ENCODE results near the gene SALL1.

The SALL1 gene

GRCh38 chr16:51156807-51157200 lies 5.7 kb upstream of the SALL1 start:
- Histone ChIP-seq H3K27me3 (ENCODE audit: control insufficient read depth, insufficient read depth, low read length) (peaks cover 48% of the 10 kb centered on the region), H3K27ac (ENCODE audit: low read depth, low read length) (no peak overlapping the region), H3K9ac (ENCODE audit: low read length) (peak overlapping the region; percentile 80), H3K9me3 (ENCODE audit: control insufficient read depth, insufficient read depth, low read depth, low read length) (no peaks in the 10 kb centered on the region), H3K4me1 (ENCODE audit: control insufficient read depth, insufficient read depth, low read length) (peaks cover 29% of the 10 kb centered on the region), H3K36me3 (ENCODE audit: control insufficient read depth, insufficient read depth, low read length) (no peaks in the 10 kb centered on the region), H3K4me3 (ENCODE audit: low read depth, low read length) (peak overlapping the region; percentile 97)

DNA sequence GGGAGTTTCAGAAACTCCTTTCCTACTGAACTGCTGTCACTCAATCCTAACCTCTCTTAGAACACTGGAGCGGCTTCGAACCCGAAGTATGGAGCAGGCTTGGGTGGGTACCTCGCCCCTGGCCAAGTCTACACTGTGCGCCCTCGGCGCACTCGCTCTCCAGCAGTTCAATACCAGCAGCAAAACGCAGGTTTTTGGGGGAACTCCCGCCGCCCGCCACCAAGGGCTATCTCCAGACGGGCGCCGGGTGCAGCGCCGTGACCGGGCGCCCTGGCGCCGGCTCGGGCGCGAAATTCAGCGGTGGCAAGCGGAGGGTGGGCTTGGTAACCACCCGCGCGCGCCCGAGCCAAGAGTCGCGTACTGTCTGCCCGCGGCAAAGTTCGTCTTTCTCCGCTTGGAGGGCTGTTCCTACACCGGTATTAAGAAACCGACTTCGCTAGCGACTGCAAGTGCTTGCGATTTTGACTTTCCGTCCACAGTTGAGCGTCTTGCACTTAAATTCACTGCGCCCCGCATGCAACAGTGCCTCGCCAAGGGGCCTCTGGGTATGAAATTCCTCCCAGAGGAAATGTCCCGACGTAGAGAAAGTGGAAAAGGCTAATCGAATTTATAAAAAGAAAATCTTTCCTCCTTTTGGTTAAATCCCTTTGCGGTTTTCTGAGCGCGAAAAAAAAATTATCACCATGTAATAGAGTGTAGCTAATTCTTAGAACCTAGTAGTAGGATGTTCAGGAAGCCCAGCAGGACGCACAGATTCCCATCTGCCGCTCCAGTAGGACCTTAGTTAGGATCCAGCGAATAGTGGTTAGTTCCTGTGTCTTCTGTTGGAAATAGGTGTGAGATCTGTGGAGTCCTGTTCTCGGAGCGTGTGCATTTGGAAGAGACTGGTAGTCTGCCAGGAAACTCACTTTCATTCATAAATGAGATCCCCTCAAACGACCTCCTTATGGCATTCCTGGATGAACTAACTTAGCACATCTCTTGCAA lies 5.0 kb upstream of the SALL1 start:
- H3K27ac ChIP-seq (ENCODE audit: low read depth, low read length), result peak overlapping the region; percentile 56; the same call in 1 of the 2 replicates
- H3K4me3 ChIP-seq (ENCODE audit: low read depth, low read length), result peak overlapping the region; percentile 97
- H3K36me3 ChIP-seq (ENCODE audit: control insufficient read depth, insufficient read depth, low read length), result no peaks in the 10 kb centered on the region
- H3K27me3 ChIP-seq (ENCODE audit: control insufficient read depth, insufficient read depth, low read length), result peaks cover 48% of the 10 kb centered on the region
- H3K4me1 ChIP-seq (ENCODE audit: control insufficient read depth, insufficient read depth, low read length), result peaks cover 29% of the 10 kb centered on the region
- H3K9ac ChIP-seq (ENCODE audit: low read length), result peak overlapping the region; percentile 80
- no peaks in the 10 kb centered on the region for H3K9me3 ChIP-seq (ENCODE audit: control insufficient read depth, insufficient read depth, low read depth, low read length)

- Histone ChIP-seq H3K9ac (ENCODE audit: low read length) (peak overlapping the region; percentile 97), H3K27ac (ENCODE audit: low read depth, low read length) (peak overlapping the region; percentile 72; the same call in 1 of the 2 replicates), H3K9me3 (ENCODE audit: control insufficient read depth, insufficient read depth, low read depth, low read length) (no peaks in the 10 kb centered on the region), H3K27me3 (ENCODE audit: control insufficient read depth, insufficient read depth, low read length) (peaks cover 48% of the 10 kb centered on the region), H3K4me3 (ENCODE audit: low read depth, low read length) (peak overlapping the region; percentile 97), H3K4me1 (ENCODE audit: control insufficient read depth, insufficient read depth, low read length) (peaks cover 29% of the 10 kb centered on the region), H3K36me3 (ENCODE audit: control insufficient read depth, insufficient read depth, low read length) (no peaks in the 10 kb centered on the region)
Measured at GRCh38 chr16:51155199-51155607, 4.1 kb upstream of the SALL1 start.

GRCh38 chr16:51154271-51155171 lies 3.5 kb upstream of the SALL1 start:
- Histone ChIP-seq H3K9me3 (ENCODE audit: control insufficient read depth, insufficient read depth, low read depth, low read length) (no peaks in the 10 kb centered on the region), H3K36me3 (ENCODE audit: control insufficient read depth, insufficient read depth, low read length) (peaks cover 3% of the 10 kb centered on the region; the same call in 1 of the 2 replicates), H3K4me1 (ENCODE audit: control insufficient read depth, insufficient read depth, low read length) (peaks cover 29% of the 10 kb centered on the region), H3K4me3 (ENCODE audit: low read depth, low read length) (peak overlapping the region; percentile 97), H3K27me3 (ENCODE audit: control insufficient read depth, insufficient read depth, low read length) (peaks cover 55% of the 10 kb centered on the region), H3K9ac (ENCODE audit: low read length) (peak overlapping the region; percentile 97), H3K27ac (ENCODE audit: low read depth, low read length) (peak overlapping the region; percentile 72; the same call in 1 of the 2 replicates)

- Histone ChIP-seq H3K4me3 (ENCODE audit: low read depth, low read length) (peak overlapping the region; percentile 97), H3K9ac (ENCODE audit: low read length) (peak overlapping the region; percentile 97), H3K27me3 (ENCODE audit: control insufficient read depth, insufficient read depth, low read length) (peaks cover 58% of the 10 kb centered on the region), H3K9me3 (ENCODE audit: control insufficient read depth, insufficient read depth, low read depth, low read length) (no peaks in the 10 kb centered on the region), H3K36me3 (ENCODE audit: control insufficient read depth, insufficient read depth, low read length) (peaks cover 4% of the 10 kb centered on the region; the same call in 1 of the 2 replicates), H3K27ac (ENCODE audit: low read depth, low read length) (peak overlapping the region; percentile 87; the same call in 1 of the 2 replicates), H3K4me1 (ENCODE audit: control insufficient read depth, insufficient read depth, low read length) (peaks cover 31% of the 10 kb centered on the region)
Measured at GRCh38 chr16:51153577-51154031, 2.5 kb upstream of the SALL1 start.

- Histone ChIP-seq H3K27me3 (ENCODE audit: control insufficient read depth, insufficient read depth, low read length) (peaks cover 58% of the 10 kb centered on the region), H3K27ac (ENCODE audit: low read depth, low read length) (peak overlapping the region; percentile 87; the same call in 1 of the 2 replicates), H3K4me1 (ENCODE audit: control insufficient read depth, insufficient read depth, low read length) (peaks cover 36% of the 10 kb centered on the region), H3K9me3 (ENCODE audit: control insufficient read depth, insufficient read depth, low read depth, low read length) (no peaks in the 10 kb centered on the region), H3K4me3 (ENCODE audit: low read depth, low read length) (peak overlapping the region; percentile 97), H3K36me3 (ENCODE audit: control insufficient read depth, insufficient read depth, low read length) (peaks cover 9% of the 10 kb centered on the region; the same call in 1 of the 2 replicates), H3K9ac (ENCODE audit: low read length) (peak overlapping the region; percentile 97)
Measured at GRCh38 chr16:51152691-51153576, 1.9 kb upstream of the SALL1 start.

GRCh38 chr16:51151961-51152663 lies 1.0 kb upstream of the SALL1 start:
- peak overlapping the region; percentile 97 for H3K9ac ChIP-seq (ENCODE audit: low read length)
- H3K36me3 ChIP-seq (ENCODE audit: control insufficient read depth, insufficient read depth, low read length), result peaks cover 9% of the 10 kb centered on the region; the same call in 1 of the 2 replicates
- H3K27ac ChIP-seq (ENCODE audit: low read depth, low read length), result peak overlapping the region; percentile 87; the same call in 1 of the 2 replicates
- peak overlapping the region; percentile 97 for H3K4me3 ChIP-seq (ENCODE audit: low read depth, low read length)
- peaks cover 32% of the 10 kb centered on the region for H3K4me1 ChIP-seq (ENCODE audit: control insufficient read depth, insufficient read depth, low read length)
- H3K9me3 ChIP-seq (ENCODE audit: control insufficient read depth, insufficient read depth, low read depth, low read length), result no peaks in the 10 kb centered on the region
- peaks cover 50% of the 10 kb centered on the region for H3K27me3 ChIP-seq (ENCODE audit: control insufficient read depth, insufficient read depth, low read length)

- peak overlapping the region; percentile 97 for H3K9ac ChIP-seq (ENCODE audit: low read length)
- H3K4me1 ChIP-seq (ENCODE audit: control insufficient read depth, insufficient read depth, low read length), result peaks cover 32% of the 10 kb centered on the region
- H3K27me3 ChIP-seq (ENCODE audit: control insufficient read depth, insufficient read depth, low read length), result peaks cover 44% of the 10 kb centered on the region
- peaks cover 9% of the 10 kb centered on the region; the same call in 1 of the 2 replicates for H3K36me3 ChIP-seq (ENCODE audit: control insufficient read depth, insufficient read depth, low read length)
- H3K9me3 ChIP-seq (ENCODE audit: control insufficient read depth, insufficient read depth, low read depth, low read length), result no peaks in the 10 kb centered on the region
- H3K27ac ChIP-seq (ENCODE audit: low read depth, low read length), result peak overlapping the region; percentile 87; the same call in 1 of the 2 replicates
- peak overlapping the region; percentile 97 for H3K4me3 ChIP-seq (ENCODE audit: low read depth, low read length)
Measured at GRCh38 chr16:51151435-51151960, 428 bp upstream of the SALL1 start.

DNA sequence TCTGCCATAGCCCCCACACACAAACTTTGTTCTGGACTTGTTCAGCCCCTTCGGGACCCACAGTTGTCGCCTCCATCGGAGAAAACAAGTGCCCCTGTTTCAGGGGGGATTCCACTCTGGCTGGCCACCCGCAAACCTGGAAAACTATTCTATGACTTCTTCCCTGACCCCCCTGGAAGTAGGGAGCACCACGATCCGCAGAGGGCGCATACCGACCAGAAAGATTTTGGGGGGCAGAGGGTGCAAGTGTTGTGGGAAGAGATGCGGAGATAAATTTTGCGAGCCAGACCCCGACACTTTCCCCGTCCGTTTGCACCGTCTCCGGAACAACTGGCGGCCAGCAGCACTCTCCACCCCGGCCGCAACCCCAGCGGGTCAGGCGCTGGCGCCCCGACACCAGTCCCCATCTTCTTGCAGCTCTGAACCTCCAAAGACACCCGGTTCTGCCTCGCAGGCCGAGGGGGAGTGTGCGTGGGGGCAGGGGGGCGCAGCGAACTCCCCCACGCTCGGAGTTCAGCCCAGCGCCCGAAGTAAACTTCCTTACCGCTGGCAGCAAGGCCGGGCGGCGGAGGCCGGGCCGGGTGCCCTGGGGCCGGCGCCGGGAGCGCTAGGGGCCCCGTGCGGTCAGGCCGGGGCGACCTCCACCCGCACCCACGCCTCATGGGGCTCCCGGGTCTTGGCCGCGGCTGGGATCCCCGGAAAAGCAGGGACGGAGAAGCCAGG lies 744 bp downstream of the SALL1 start:
- peak overlapping the region; percentile 97 for H3K4me3 ChIP-seq (ENCODE audit: low read depth, low read length)
- H3K9ac ChIP-seq (ENCODE audit: low read length), result peak overlapping the region; percentile 99
- H3K27ac ChIP-seq (ENCODE audit: low read depth, low read length), result peak overlapping the region; percentile 93

More for the DNA sequence above, 744 bp downstream of the SALL1 start:
- H3K27me3 ChIP-seq (ENCODE audit: control insufficient read depth, insufficient read depth, low read length), result peaks cover 32% of the 10 kb centered on the region
- H3K4me1 ChIP-seq (ENCODE audit: control insufficient read depth, insufficient read depth, low read length), result peaks cover 39% of the 10 kb centered on the region
- H3K36me3 ChIP-seq (ENCODE audit: control insufficient read depth, insufficient read depth, low read length), result peaks cover 9% of the 10 kb centered on the region; the same call in 1 of the 2 replicates
- no peaks in the 10 kb centered on the region for H3K9me3 ChIP-seq (ENCODE audit: control insufficient read depth, insufficient read depth, low read depth, low read length)
